NCI-H526 treated with DMSO at 0.1 percent for 48 hours (cell line): Measurements from ENCODE around the gene TNFRSF4.
"Not testable (repeated sequence)": the region's sequence is repeated elsewhere in the genome, so short reads cannot be mapped to it uniquely, and the experiment has no call there.

ENCODE experiments used
- DNase-seq: peaks from one replicate; lab custom pipeline; 2025; lab: John Stamatoyannopoulos, UW

Gene TNFRSF4

GRCh38 chr1:1182491-1183220 is 31.3 kb downstream of the TNFRSF4 start:
- DNase-seq: no peak

- no peak for DNase-seq
These were observed 32.0 kb downstream of the TNFRSF4 start for GRCh38 chr1:1181938-1182410.

GRCh38 chr1:1181129-1181937 is 32.6 kb downstream of the TNFRSF4 start:
- no peak for DNase-seq

GRCh38 chr1:1179983-1180861 is 33.7 kb downstream of the TNFRSF4 start:
- DNase-seq: no peak

GRCh38 chr1:1179346-1179982 is 34.5 kb downstream of the TNFRSF4 start:
- DNase-seq: no peak

- no peak for DNase-seq
These were observed 35.1 kb downstream of the TNFRSF4 start for GRCh38 chr1:1178794-1179331.

GRCh38 chr1:1177452-1178206 is 36.3 kb downstream of the TNFRSF4 start:
- no peak for DNase-seq

- DNase-seq: no peak
These were observed 37.0 kb downstream of the TNFRSF4 start for GRCh38 chr1:1176931-1177330.

GRCh38 chr1:1176063-1176761 is 37.7 kb downstream of the TNFRSF4 start:
- not testable (repeated sequence) for DNase-seq

- DNase-seq: no peak
These were observed 38.5 kb downstream of the TNFRSF4 start for GRCh38 chr1:1175221-1176062.

- DNase-seq: peak; percentile 17
These were observed 40.0 kb downstream of the TNFRSF4 start, which contains the start of gene TTLL10 for GRCh38 chr1:1173793-1174415. TSS of gene TTLL10 (plus strand) at chr1:1173880. CDS start at chr1:1179216, 5,336 bp downstream.

- DNase-seq: no peak
These were observed 40.7 kb downstream of the TNFRSF4 start for GRCh38 chr1:1173061-1173792.

GRCh38 chr1:1171546-1172340 is 42.2 kb downstream of the TNFRSF4 start:
- no peak for DNase-seq

GRCh38 chr1:1171161-1171545 is 42.8 kb downstream of the TNFRSF4 start:
- no peak for DNase-seq

- DNase-seq: no peak
These were observed 43.5 kb downstream of the TNFRSF4 start for GRCh38 chr1:1170215-1171091.
